22Rv1 (cell line): ENCODE results near the gene FOXJ1.

Experiments used
- ZFX ChIP-seq: fragments of 450-650 bp; IDR thresholded peaks from 2 replicates; pipeline ENCODE4 v1.6.1; 2017; ENCODE audit warnings: antibody characterized with exemption, borderline replicate concordance
- TF ChIP-seq, protein P1 (sequence below): fragments of 450-650 bp; IDR thresholded peaks from 2 replicates; pipeline ENCODE4 v1.5.1; 2017; ENCODE audit warnings: mild to moderate bottlenecking

DNA sequence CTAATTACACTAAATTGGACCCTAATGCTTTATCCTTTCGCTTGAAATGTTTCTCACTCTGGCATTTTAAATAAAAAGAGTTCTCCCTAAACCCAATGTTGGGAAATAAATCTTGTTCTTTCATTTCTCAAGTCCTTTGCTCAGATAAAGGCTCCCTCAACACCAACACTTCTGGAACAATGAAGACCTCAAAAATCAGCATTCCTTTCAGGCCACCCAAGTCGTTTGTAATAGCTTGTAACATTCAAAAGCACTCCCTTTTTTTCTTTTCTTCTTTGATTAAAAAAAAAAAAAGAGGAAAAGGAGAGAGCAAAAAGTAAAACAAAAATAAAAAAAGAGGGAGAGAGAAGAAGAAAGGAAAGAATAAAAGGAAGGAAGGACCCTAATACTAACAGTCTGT lies 23.3 kb upstream of the FOXJ1 start:
- TF ChIP-seq, protein P1, sequence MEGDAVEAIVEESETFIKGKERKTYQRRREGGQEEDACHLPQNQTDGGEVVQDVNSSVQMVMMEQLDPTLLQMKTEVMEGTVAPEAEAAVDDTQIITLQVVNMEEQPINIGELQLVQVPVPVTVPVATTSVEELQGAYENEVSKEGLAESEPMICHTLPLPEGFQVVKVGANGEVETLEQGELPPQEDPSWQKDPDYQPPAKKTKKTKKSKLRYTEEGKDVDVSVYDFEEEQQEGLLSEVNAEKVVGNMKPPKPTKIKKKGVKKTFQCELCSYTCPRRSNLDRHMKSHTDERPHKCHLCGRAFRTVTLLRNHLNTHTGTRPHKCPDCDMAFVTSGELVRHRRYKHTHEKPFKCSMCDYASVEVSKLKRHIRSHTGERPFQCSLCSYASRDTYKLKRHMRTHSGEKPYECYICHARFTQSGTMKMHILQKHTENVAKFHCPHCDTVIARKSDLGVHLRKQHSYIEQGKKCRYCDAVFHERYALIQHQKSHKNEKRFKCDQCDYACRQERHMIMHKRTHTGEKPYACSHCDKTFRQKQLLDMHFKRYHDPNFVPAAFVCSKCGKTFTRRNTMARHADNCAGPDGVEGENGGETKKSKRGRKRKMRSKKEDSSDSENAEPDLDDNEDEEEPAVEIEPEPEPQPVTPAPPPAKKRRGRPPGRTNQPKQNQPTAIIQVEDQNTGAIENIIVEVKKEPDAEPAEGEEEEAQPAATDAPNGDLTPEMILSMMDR, result no peak
- TF ChIP-seq ZFX, result no peak
